ENCODE data around the gene MINPP1. TPM values are rescaled to one million over a fixed set of nuclear protein-coding genes. Genes with fewer than 3 reads are reported as not detected.

The MINPP1 gene
- total and polyA plus RNA-seq, 2 of the 4 experiments (the other 2 are of a cell fraction), result 11.7 to 14.4 TPM

DNA sequence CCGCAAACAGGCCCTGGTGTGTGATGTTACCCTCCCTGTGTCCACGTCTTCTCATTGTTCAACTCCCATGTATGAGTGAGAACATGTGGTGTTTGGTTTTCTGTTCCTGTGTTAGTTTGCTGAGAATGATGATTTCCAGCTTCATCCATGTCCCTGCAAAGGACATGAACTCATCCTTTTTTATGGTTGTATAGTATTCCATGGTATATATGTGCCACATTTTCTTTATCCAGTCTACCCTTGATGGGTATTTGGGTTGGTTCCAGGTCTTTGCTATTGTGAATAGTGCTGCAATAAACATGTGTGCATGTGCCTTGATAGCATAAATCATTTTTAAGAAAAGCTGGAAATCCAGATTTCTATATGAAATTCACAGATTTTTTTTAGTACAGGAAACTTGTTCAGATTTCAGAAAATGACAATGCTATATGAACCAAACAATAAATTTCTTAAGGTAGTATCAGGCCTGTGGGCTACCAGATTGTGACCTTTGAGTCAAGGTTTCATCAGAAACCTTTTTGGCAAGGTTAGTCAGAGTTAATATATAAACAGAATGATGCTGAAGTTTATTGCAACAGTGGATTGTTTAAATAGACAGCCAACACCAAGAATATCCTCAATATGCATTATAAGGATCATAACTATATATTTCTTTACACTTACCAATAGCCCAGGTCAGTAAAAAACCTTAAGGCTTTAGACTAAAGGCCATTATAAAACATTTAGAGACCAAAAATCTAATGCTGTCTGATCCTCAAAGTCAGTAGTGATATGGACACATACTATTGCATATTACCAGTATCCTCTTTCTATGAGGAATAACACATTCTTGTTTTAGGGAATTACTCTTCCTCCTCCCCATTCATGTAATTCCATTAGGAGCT, 86.3 kb downstream of the MINPP1 start:
- Histone ChIP-seq H2AK9ac (replicated peaks; ENCODE audit: low read depth, low read length, poor library complexity) (no peak overlapping the region), H3K4ac (ENCODE audit: low read depth, low read length) (peak overlapping the region; percentile 79), H3K56ac (ENCODE audit: extremely low read depth, insufficient read depth, low read length) (no peak overlapping the region), H3K9me3 (ENCODE audit: control insufficient read depth, insufficient read depth, low read length) (no peaks in the 10 kb centered on the region), H4K91ac (ENCODE audit: insufficient read depth, low read depth, low read length) (no peak overlapping the region), H3K9ac (ENCODE audit: low read depth, low read length) (no peak overlapping the region), H3K23ac (ENCODE audit: low read depth, low read length) (no peak overlapping the region), H3K9me1 (ENCODE audit: insufficient read depth, low read length) (peaks cover 3% of the 10 kb centered on the region; the same call in 1 of the 2 replicates), H2BK5ac (ENCODE audit: low read depth, low read length, poor library complexity, severe bottlenecking) (no peak overlapping the region), H3K27ac (ENCODE audit: insufficient read depth, low read length) (no peak overlapping the region), H4K8ac (ENCODE audit: low read depth in 2 of 2, low read length in 2 of 2) (peak overlapping the region in 1 of 2 experiments; percentile 31; a peak in 1 of 4 replicates), H3K4me1 (ENCODE audit: control insufficient read depth, insufficient read depth, low read length) (peaks cover 11% of the 10 kb centered on the region), H4K5ac (ENCODE audit: low read depth, low read length) (no peak overlapping the region), H2BK120ac (ENCODE audit: low read depth, low read length) (peak overlapping the region; percentile 58), H2BK20ac (ENCODE audit: low read depth, low read length) (0 out of 2 replicates have a peak overlapping the region, but pooled peaks have one; percentile 39), H3K18ac (ENCODE audit: low read depth, low read length) (peak overlapping the region; percentile 65; the same call in 1 of the 2 replicates), H3K27me3 (ENCODE audit: control insufficient read depth, insufficient read depth, low read length) (peaks cover 3% of the 10 kb centered on the region; the same call in 1 of the 2 replicates), H3K4me2 (ENCODE audit: low read depth, low read length) (no peak overlapping the region), H3K36me3 (ENCODE audit: control insufficient read depth, insufficient read depth, low read length) (no peaks in the 10 kb centered on the region), H2AK5ac (ENCODE audit: low read depth, low read length) (no peak overlapping the region; the same call in 1 of the 2 replicates), H3K14ac (replicated peaks; ENCODE audit: low read depth, low read length) (0 out of 2 replicates have a peak overlapping the region, but pooled peaks have one; percentile 2), H2BK15ac (ENCODE audit: low read depth, low read length) (no peak overlapping the region; the same call in 2 of the 3 replicates), H3K79me1 (ENCODE audit: low read depth in 1 of 2, low read length in 2 of 2) (no peaks in the 10 kb centered on the region), H4K20me1 (ENCODE audit: insufficient read depth, low read length) (no peaks in the 10 kb centered on the region), H2AFZ (replicated peaks; ENCODE audit: low read length, poor library complexity) (no peak overlapping the region), H3K4me3 (ENCODE audit: insufficient read depth, low read depth, low read length) (no peak overlapping the region)
- no peak for TF ChIP-seq SMC3 (IDR thresholded peaks at IDR 0.05; ENCODE audit: low read depth, low read length)
- peak; percentile 51; the same call in 1 of the 2 replicates for TF ChIP-seq FOS (IDR thresholded peaks at IDR 0.05; ENCODE audit: low read depth, low read length)
- no peak for TF ChIP-seq RFX5 (IDR thresholded peaks at IDR 0.05; ENCODE audit: low read depth, low read length)
- TF ChIP-seq CHD1 (IDR thresholded peaks at IDR 0.05; ENCODE audit: low read depth, low read length), result no peak
- peak; percentile 83 for TF ChIP-seq CEBPB (IDR thresholded peaks at IDR 0.05; ENCODE audit: low read depth, low read length)
- TF ChIP-seq RAD21 (IDR thresholded peaks at IDR 0.05; ENCODE audit: low read length), result no peak
- no CpG with 5 or more reads among the region's 2 CpGs for WGBS, 2 experiments (ENCODE audit: extremely low coverage in 2 of 2, insufficient read length in 1 of 2)
- ChIA-PET CTCF (interaction anchor here (0.5 kb wide), 1 partner anchor 19 kb away, joined by 3 read pairs; no protein-coding TSS in a partner anchor), POLR2A (ENCODE audit: unreplicated experiment) (no interaction called here)
- DNase-seq, result peak; percentile 84
- intact Hi-C loops (cut with micrococcal nuclease), result loop anchor here (5.0 kb wide), 1 partner anchor 39 kb away; no protein-coding TSS in a partner anchor
- in situ Hi-C loops (cut with MboI; ENCODE audit: low sequenced_read_pairs), result no loop called here
- no TSS peak for BruUV-seq (replicated peaks)
- dilution Hi-C loops (cut with HindIII; ENCODE audit: low sequenced_read_pairs, unreplicated experiment), result no loop called here
- ATAC-seq (ENCODE audit: low read depth), result peak; percentile 38
